ENCODE measurements around the gene PARD3B.

- TF ChIP-seq CTCF (conservative IDR thresholded peaks at IDR 0.05 in 1 of 2, IDR thresholded peaks at IDR 0.05 in 1 of 2; ENCODE audit: low read depth in 1 of 2, low read length in 2 of 2) (no peak), EZH2 (IDR thresholded peaks at IDR 0.05; ENCODE audit: low read length, missing control alignments) (no peak)
Observed at GRCh38 chr2:204718607-204719006, 173.3 kb downstream of the PARD3B start.

All from fibroblast of lung (primary cell).